ENCODE data around the gene CALML5. TPM values are rescaled to one million over a fixed set of nuclear protein-coding genes. Genes with fewer than 3 reads are reported as not detected.

Gene CALML5
- total and polyA plus RNA-seq, 7 donors, result not detected

DNA sequence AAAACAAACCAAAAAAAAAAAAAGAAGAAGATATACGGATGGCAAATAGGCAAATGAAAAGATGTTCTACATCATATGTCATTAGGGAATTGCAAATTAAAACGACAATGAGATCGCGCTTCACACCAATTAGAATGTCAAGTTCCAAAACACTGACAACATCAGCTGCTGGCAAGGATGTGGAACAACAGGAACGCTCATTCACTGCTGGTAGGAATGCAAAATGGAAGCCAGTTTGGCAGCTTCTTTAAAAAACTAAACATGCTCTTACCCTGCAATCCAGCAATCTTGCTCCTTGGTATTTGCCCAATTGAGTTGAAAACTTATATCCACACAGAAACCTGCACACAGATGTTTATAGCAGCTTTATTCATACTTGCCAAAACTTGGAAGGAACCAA, 34.8 kb downstream of the CALML5 start:
- intact Hi-C loops (cut with DNase I), result loop anchor here in 1 of 2 donors (5.0 kb wide), 1 partner anchor 148 kb away; no protein-coding TSS in a partner anchor
- Histone ChIP-seq H3K9me3 (no peaks in the 10 kb centered on the region), H3K27ac (no peak overlapping the region), H3K4me3 (no peak overlapping the region), H3K4me1 (no peaks in the 10 kb centered on the region), H3K27me3 (ENCODE audit: insufficient read depth in 3 of 3, low read length in 2 of 3) (no peaks in the 10 kb centered on the region), H3K36me3 (ENCODE audit: insufficient read depth in 1 of 2, low read depth in 1 of 2) (peaks cover 0 to 8% of the 10 kb centered on the region in 2 donors)
- no peak for DNase-seq
- TF ChIP-seq, protein P1, sequence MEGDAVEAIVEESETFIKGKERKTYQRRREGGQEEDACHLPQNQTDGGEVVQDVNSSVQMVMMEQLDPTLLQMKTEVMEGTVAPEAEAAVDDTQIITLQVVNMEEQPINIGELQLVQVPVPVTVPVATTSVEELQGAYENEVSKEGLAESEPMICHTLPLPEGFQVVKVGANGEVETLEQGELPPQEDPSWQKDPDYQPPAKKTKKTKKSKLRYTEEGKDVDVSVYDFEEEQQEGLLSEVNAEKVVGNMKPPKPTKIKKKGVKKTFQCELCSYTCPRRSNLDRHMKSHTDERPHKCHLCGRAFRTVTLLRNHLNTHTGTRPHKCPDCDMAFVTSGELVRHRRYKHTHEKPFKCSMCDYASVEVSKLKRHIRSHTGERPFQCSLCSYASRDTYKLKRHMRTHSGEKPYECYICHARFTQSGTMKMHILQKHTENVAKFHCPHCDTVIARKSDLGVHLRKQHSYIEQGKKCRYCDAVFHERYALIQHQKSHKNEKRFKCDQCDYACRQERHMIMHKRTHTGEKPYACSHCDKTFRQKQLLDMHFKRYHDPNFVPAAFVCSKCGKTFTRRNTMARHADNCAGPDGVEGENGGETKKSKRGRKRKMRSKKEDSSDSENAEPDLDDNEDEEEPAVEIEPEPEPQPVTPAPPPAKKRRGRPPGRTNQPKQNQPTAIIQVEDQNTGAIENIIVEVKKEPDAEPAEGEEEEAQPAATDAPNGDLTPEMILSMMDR (IDR thresholded peaks at IDR 0.05), result no peak
- 33 to 55% (median 41%) methylated on average over 5 of the region's 5 CpGs for WGBS, 3 donors
- no peak for ATAC-seq

DNA sequence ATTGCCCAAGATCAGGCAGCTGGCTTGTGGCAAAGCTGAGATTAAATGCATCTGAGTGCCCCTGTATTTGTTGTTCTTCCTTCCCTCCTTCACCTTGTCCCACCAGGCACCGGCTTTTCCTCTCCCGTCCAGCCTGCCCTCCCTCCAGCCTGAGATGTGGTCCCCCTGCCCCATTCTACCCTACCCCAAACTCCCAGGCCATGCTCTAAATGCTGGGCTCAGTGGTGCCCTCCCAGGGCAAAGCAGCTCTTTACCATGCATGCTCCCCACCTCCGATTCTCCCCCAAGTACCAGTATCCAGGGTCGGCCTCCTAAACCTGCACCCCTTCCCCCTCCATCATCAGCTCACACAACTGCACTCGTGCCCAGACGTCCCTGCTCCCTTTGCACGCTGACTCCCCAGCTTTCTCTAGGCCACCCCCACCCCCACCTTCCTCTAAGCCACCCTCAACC, 36.5 kb downstream of the CALML5 start:
- Histone ChIP-seq H3K27ac (no peak overlapping the region), H3K36me3 (ENCODE audit: insufficient read depth in 1 of 2, low read depth in 1 of 2) (peaks cover 0 to 24% of the 10 kb centered on the region in 2 donors), H3K4me3 (no peak overlapping the region), H3K27me3 (ENCODE audit: insufficient read depth in 3 of 3, low read length in 2 of 3) (no peaks in the 10 kb centered on the region), H3K9me3 (no peaks in the 10 kb centered on the region), H3K4me1 (no peaks in the 10 kb centered on the region)
- TF ChIP-seq, protein P1 (IDR thresholded peaks at IDR 0.05), result no peak
- WGBS, 3 donors, result 77 to 91% (median 85%) methylated on average over 6 to 7 of the region's 7 CpGs
- intact Hi-C loops (cut with DNase I), result loop anchor here in 1 of 2 donors (5.0 kb wide), 1 partner anchor 149 kb away; no protein-coding TSS in a partner anchor
- DNase-seq (no peak), ATAC-seq (no peak)

DNA sequence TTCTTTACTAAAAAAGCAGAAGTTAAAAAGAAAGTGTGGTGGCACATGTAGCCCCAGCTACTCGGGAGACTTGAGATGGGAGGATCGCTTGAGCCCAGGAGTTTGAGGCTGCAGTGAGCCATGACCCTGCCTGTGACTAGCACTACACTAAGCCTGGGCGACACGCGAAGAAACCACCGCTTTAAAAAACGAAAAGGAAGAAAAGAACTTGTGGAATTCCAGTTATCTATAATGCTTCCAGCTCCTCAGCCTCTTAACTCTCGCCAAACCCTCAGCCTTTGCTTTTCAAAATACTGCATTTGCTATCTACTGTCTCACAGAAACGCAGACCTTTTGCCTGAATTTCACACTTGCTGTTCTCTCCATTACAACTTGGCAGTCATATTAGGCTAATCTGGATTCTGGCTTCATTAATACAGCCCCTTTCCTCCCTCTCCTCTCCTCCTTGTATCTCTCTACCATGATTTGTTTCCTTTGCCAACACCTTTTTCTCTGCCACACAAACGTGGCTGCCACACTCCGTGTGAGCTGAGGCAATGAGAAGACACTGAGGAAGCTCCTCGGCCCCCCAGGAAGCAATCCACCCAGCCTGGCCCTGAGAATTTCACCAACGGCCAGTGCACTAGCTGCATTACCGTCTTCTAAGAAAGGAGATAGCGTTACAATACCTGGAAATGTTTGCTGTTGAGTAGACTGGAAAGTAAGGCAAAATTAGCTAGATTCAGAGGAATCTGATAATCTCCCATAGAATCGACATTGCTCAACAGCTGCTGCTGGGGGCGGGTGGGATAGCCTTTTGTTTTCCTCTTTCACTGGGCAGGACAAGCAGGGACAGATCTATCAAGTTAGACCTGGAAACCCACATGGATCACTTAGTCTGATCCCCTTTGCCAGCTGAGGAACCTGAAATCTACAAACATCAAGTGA, 37.2 kb downstream of the CALML5 start:
- intact Hi-C loops (cut with DNase I), result loop anchor here in 1 of 2 donors (5.0 kb wide), 1 partner anchor 150 kb away; no protein-coding TSS in a partner anchor
- Histone ChIP-seq H3K9me3 (no peaks in the 10 kb centered on the region), H3K27me3 (ENCODE audit: insufficient read depth in 3 of 3, low read length in 2 of 3) (no peaks in the 10 kb centered on the region), H3K4me3 (no peak overlapping the region), H3K36me3 (ENCODE audit: insufficient read depth in 1 of 2, low read depth in 1 of 2) (peaks cover 0 to 31% of the 10 kb centered on the region in 2 donors), H3K27ac (no peak overlapping the region), H3K4me1 (no peaks in the 10 kb centered on the region)
- DNase-seq (no peak), ATAC-seq (peak in 2 of 4 donors; percentile 36 to 48)
- 23 to 35% (median 27%) methylated on average over 17 of the region's 17 CpGs for WGBS, 3 donors
- TF ChIP-seq, protein P1 (IDR thresholded peaks at IDR 0.05), result no peak

DNA sequence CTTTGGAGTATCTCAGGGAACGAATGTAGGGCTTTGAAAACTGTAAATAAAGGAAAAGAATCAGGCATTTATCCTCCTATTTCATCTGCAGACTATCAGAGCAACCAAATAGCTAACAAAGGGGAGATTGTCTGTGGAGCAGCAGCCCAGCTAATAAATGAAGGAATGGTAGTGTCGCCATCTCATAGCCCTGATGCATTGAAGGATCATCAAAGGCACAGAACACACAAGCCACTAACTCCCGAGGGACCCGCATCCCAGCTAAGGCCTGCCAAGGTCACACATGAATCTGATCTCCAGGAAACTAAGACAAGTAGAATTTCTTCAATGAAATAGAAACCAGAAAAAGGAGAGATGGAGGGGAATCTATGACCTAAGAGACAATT, 38.2 kb downstream of the CALML5 start:
- no peak overlapping the region for H3K27ac ChIP-seq
- peak in 2 of 4 donors; percentile 25 to 33 for ATAC-seq
- no peak for DNase-seq
- H3K4me3 ChIP-seq, result no peak overlapping the region
- H3K4me1 ChIP-seq, result no peaks in the 10 kb centered on the region
- intact Hi-C loops (cut with DNase I), result loop anchor here in 1 of 2 donors (5.0 kb wide), 1 partner anchor 151 kb away; no protein-coding TSS in a partner anchor
- H3K27me3 ChIP-seq (ENCODE audit: insufficient read depth in 3 of 3, low read length in 2 of 3), result no peaks in the 10 kb centered on the region
- H3K36me3 ChIP-seq (ENCODE audit: insufficient read depth in 1 of 2, low read depth in 1 of 2), result peaks cover 0 to 41% of the 10 kb centered on the region in 2 donors
- 64 to 79% (median 65%) methylated on average over 4 of the region's 4 CpGs for WGBS, 3 donors
- H3K9me3 ChIP-seq, result no peaks in the 10 kb centered on the region
- TF ChIP-seq, protein P1 (IDR thresholded peaks at IDR 0.05), result no peak
